ENCODE results near the gene ZNF322.
A peak's percentile ranks its signal among the peaks of the same experiment; 100 is the strongest.

The ZNF322 gene

GRCh38 chr6:26613689-26614683, 45.6 kb downstream of the ZNF322 start:
- peak; percentile 12 for DNase-seq (ENCODE audit: low spot score)

DNA sequence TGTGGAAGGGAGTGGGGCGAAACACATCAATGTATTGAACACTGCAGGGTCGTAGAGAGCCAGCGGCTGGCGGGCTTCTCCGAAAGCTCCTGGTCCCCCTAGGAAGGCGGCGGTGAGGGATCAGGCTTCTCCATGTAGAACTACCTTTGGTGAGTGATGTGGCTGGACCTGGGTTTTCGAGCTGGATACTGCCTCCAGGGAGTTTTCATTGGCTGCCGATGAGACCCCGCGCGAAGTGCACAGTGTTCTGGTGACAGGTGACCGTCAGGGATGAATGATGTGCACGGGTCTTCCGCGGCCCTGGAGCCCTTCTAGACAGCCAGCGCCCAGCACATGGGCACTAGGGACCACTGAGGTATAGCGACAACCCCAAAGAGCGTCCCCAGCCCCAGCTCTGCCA, 46.3 kb downstream of the ZNF322 start:
- no peak for DNase-seq (ENCODE audit: low spot score)

DNA sequence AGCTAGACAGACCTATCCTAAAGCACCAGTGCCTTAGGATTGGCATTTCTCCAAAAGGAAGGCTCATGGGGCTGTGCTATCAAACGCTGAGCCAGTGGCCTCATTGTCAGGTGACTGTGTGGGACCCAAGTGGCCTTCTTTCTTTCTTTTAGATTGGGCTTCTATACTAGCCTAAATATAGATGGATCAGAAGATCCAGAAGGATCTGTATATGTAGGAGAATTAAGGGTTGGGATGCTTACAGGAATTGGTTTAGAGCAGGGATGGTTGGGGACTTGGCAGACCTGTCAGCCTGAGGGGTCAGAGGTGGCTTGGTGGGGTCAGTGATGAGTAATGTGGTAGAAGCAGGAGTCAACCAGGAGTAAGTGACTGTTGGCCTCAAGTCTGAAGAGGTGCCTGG, 47.9 kb downstream of the ZNF322 start:
- DNase-seq (ENCODE audit: low spot score) = no peak

DNA sequence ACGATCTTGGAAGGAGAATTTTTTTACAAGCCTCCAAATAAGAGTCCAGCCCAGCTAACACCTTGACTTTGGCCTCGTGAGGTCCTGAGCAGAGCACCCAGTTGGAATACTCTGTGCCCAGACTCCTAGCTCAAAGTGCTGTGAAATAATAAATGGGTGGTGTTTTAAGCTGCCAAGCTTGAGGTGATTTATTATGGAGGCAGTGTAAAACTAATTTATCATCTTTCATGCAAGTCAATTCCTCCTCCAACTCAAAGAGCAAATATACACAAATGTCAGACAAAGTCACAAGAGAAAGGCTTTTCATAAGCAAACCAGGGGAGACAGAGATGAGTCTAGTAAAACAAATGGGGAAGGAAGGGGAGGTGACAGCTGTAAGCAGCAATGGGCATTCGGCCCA, 50.1 kb downstream of the ZNF322 start:
- DNase-seq (ENCODE audit: low spot score) = no peak

GRCh38 chr6:26607434-26608230, 51.9 kb downstream of the ZNF322 start:
- DNase-seq (ENCODE audit: low spot score) = peak; percentile 62

DNA sequence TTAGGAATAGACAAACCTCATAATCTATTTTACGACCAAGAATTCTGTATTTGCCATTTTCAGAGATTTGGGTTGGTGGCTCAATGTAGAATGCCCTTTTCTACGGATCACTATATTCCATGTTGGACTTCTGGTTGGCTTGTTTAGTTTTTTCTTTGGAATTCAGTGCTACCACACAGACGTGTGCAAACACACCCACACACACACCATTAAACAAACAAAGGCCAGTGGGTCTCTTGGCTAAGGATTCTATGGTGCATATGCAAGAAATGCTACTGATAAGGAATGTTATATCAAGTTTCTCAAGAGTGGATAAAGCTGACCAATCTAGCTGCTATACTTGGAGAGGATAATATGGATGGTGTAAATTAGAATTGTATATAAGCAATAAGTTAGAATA, 54.7 kb downstream of the ZNF322 start:
- no peak for DNase-seq (ENCODE audit: low spot score)

DNA sequence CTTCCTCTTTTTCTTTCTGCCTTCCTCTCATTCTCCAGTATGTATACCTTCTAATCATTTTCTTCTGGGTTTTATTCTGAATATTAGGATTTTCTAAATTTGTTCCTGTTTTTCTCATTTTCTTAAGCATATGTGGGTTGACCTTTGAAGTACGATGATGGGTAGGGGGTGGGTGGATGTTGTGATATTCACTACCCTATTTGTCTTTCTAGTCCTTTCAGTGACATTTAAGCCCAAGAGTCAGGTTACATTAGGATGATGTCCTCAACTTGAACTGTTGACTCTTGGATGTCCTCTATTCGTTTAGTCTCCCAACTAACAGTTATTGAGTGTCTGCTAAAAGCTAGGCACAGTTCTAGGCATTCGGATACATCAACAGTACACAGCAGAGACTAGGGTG, 55.5 kb downstream of the ZNF322 start:
- DNase-seq (ENCODE audit: low spot score) = no peak

GRCh38 chr6:26602262-26602661, 57.3 kb downstream of the ZNF322 start:
- DNase-seq (ENCODE audit: low spot score) = no peak

DNA sequence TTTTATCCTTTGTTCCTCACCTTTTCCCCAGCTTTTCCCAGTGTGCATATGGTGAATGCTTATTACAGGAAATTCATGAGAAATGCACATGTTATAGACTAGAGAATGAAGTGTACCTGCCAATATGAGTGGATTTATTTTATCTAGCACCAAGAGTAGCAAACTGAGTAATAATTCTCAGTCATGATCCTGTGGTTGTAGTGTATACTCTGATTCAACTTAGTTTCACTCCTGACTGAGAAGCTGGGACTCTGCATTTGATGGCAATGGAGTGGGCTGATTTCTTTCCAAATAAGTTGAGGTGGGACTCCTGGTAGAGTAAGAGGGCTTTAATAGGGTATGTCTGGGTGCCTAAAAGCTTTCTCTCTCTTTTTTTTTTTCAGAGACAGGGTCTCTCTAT, 58.8 kb downstream of the ZNF322 start:
- DNase-seq (ENCODE audit: low spot score) = no peak

DNA sequence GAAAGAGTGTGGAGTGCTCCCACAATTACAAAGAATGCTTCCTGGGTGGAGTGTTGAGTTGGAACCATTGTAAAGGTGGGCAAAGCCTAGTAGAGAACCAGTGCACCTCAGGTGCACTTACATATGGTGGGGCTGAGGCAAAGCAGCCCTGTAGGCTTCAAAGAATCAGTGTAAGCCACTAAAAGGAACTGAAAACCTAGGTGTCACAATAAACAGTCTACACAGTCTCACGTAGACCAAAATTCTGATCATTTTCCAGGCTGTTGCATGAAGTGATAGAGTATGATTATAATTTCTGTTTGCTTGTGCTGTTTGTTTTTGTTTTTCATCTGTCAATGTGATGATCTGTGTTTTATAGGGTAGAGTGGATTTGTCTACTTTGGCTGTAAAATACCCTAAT, 60.0 kb downstream of the ZNF322 start:
- no peak for DNase-seq (ENCODE audit: low spot score)

DNA sequence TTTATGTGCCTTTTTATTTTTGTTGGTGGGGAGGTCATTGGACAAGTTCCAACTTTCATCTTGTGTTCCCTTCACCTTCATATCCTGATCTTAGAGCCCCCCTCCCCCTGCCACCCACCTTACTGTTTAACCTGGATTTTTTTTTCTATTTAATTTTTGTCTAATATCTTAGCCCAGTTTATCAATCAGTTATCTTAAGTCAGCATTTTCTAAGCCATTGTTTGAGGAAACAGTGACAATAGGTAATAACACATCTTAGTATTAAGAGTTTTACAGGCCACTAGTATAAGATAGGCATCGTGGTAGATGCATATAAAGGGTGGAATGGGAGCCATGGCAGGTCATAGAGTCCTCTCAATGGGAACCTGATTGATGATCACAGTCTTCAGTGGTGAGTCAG, 60.4 kb downstream of the ZNF322 start:
- DNase-seq (ENCODE audit: low spot score) = no peak

- DNase-seq (ENCODE audit: low spot score) = no peak
Measured at GRCh38 chr6:26598267-26598666, 61.3 kb downstream of the ZNF322 start.

DNA sequence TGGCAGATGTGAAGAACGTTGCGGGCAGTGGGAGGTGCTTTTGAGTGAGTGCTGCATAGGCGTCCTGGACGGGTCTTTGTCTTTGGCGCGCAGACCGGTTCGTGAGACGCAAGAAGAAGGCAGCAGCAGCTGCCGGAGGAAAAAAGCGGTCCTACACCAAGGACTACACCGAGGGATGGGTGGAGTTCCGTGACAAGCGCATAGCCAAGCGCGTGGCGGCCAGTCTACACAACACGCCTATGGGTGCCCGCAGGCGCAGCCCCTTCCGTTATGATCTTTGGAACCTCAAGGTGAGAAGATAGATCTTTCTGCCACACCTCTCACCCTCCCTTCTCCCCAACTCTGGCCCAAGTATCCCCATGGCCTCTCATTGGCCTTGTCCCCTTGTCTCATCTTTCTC, 61.7 kb downstream of the ZNF322 start:
- no peak for DNase-seq (ENCODE audit: low spot score)

DNA sequence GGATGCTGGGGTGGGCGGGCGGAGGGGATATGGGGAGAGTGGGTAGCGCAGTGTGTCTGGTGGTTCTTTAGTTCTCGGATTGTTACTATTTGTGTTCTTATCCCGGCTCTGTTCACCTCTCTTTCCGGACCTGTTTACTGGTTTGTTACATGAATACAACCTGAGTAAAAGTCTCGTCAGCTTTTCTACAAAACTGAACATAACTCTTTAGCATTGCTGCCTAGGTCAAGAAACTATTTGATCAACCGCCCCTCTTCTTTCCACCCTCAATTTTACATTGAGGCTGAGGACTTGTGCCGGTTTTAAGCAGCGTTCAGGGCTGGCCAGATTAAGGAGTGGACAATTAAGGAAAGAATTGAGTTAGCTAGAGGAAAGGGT, 62.2 kb downstream of the ZNF322 start:
- no peak for DNase-seq (ENCODE audit: low spot score)

- peak; percentile 99 for DNase-seq (ENCODE audit: low spot score)
Measured at GRCh38 chr6:26596579-26597388, 62.8 kb downstream of the ZNF322 start, which contains the start of gene ABT1. Gene ABT1, plus strand, starts transcription at chr6:26596953. Its CDS starts 30 bp downstream, at chr6:26596983.

GRCh38 chr6:26595669-26596269, 63.8 kb downstream of the ZNF322 start:
- DNase-seq (ENCODE audit: low spot score) = peak; percentile 93

- DNase-seq (ENCODE audit: low spot score) = peak; percentile 74
Measured at GRCh38 chr6:26594730-26595632, 64.6 kb downstream of the ZNF322 start.

DNA sequence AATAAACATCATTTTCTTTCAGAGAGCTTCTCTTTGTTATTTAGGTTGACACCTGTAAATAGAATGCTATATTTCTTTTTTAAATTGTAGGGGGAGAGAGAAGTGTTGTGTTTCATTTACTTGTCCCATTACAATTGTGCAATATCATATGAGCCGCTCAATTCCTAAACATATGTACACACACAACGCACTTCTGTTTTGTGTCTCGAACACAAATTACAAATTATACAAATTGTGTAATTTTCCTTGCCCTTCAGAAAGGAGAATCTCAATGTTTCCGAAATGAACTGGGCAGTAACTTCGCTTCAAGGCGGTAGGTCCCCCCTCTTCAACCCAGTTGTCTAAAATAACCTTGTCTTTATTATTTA, 65.4 kb downstream of the ZNF322 start:
- no peak for DNase-seq (ENCODE audit: low spot score)

- no peak for DNase-seq (ENCODE audit: low spot score)
Measured at GRCh38 chr6:26593278-26594130, 66.0 kb downstream of the ZNF322 start.

GRCh38 chr6:26592649-26593048, 66.9 kb downstream of the ZNF322 start:
- no peak for DNase-seq (ENCODE audit: low spot score)
